GM12878 (cell line): ENCODE results near the gene COL18A1. TPM values are rescaled to one million over a fixed set of nuclear protein-coding genes. Genes with fewer than 3 reads are reported as not detected.

Source experiments
- ATAC-seq: fragments of 200-7000 bp; cut with Tn5 transposase; 3 replicates; pipeline ENCODE4 v1.9.1; 2020; ENCODE audit warnings: mild to moderate bottlenecking, moderate library complexity
- BruUV-seq: library from RNA; stranded (reverse); fragments of 400-500 nt; replicated peaks from 2 replicates; lab custom pipeline; 2021; lab: Mats Ljungman, UMichigan
- CTCF ChIA-PET: fragments of 300-600 bp; sonication (Branson Sonifier 250); formaldehyde crosslinking; extraction: SDS; loops from one replicate; lab custom pipeline; 2021; ENCODE audit warnings: inconsistent platforms; lab: Yijun Ruan, JAX
- POLR2A ChIA-PET: fragments of 350-600 bp; formaldehyde crosslinking; extraction: SDS; loops from one replicate; lab custom pipeline; 2021; ENCODE audit warnings: inconsistent platforms; lab: Charles Lee
- RAD21 ChIA-PET: fragments of 300-600 bp; sonication (Branson Sonifier 250); formaldehyde crosslinking; loops from one replicate; lab custom pipeline; 2023; ENCODE audit warnings: antibody characterized with exemption; ENCODE audit not compliant: unreplicated experiment; lab: Charles Lee
- SMC1A ChIA-PET: fragments of 300-600 bp; sonication (Branson Sonifier 250); formaldehyde crosslinking; loops from one replicate; lab custom pipeline; 2023; ENCODE audit not compliant: unreplicated experiment, uncharacterized antibody; lab: Charles Lee
- DNase-seq: peaks from one replicate; pipeline ENCODE4 v3.0.0-alpha.2; 2011; ENCODE audit warnings: low read depth, low spot score
- FAIRE-seq: peaks from 3 replicates; lab custom pipeline; 2011; peaks lifted over from hg19 to GRCh38; lab: Jason Lieb, UNC
- H2AFZ ChIP-seq: 2 replicates; pipeline ENCODE4 v1.6.0; 2011; ENCODE audit warnings: low read depth, low read length, control low read depth; ENCODE audit not compliant: control insufficient read depth
- H3K27ac ChIP-seq: 2 replicates; pipeline ENCODE4 v1.5.1; 2011; ENCODE audit warnings: control low read depth; ENCODE audit not compliant: control insufficient read depth, insufficient read depth
- H3K27me3 ChIP-seq, 2 experiments: replicated peaks in 1 of 2; 2 replicates each; pipeline versions ENCODE4 v1.6.0 to v1.6.1; 2011; ENCODE audit warnings: low read length in 1 of 2; ENCODE audit not compliant: control insufficient read depth in 2 of 2, insufficient read depth in 2 of 2
- H3K36me3 ChIP-seq, 2 experiments: 2 replicates each; pipeline ENCODE4 v1.5.1; 2011; ENCODE audit warnings: low read length in 1 of 2; ENCODE audit not compliant: control insufficient read depth in 2 of 2, insufficient read depth in 2 of 2
- H3K4me1 ChIP-seq: 2 replicates; pipeline ENCODE4 v1.6.1; 2011; ENCODE audit warnings: mild to moderate bottlenecking, low read length, moderate library complexity, mixed read lengths; ENCODE audit not compliant: control insufficient read depth, insufficient read depth
- H3K4me2 ChIP-seq: 2 replicates; pipeline ENCODE4 v1.6.0; 2011; ENCODE audit warnings: control low read depth; ENCODE audit not compliant: control insufficient read depth, insufficient read depth
- H3K4me3 ChIP-seq: fragments of 200-600 bp; sonication (generic); 2 replicates; pipeline ENCODE4 v1.5.1; 2016
- H3K79me2 ChIP-seq: 2 replicates; pipeline ENCODE4 v1.6.0; 2011; ENCODE audit warnings: low read length; ENCODE audit not compliant: control insufficient read depth, insufficient read depth
- H3K9ac ChIP-seq: 2 replicates; pipeline ENCODE4 v1.8.0; 2011; ENCODE audit warnings: low read length, control low read depth, mixed read lengths; ENCODE audit not compliant: control insufficient read depth, insufficient read depth
- H3K9me3 ChIP-seq: replicated peaks from 3 replicates; pipeline ENCODE4 v1.5.1; 2011; ENCODE audit warnings: mild to moderate bottlenecking, low read length; ENCODE audit not compliant: control insufficient read depth, insufficient read depth
- H4K20me1 ChIP-seq: 2 replicates; pipeline ENCODE4 v1.6.0; 2011; ENCODE audit not compliant: control insufficient read depth, insufficient read depth
- BACH1 ChIP-seq: fragments of 450-650 bp; IDR thresholded peaks from 2 replicates; pipeline ENCODE4 v1.6.1; 2017; ENCODE audit warnings: mild to moderate bottlenecking, borderline replicate concordance
- BHLHE40 ChIP-seq, 2 experiments: fragments of 450-650 bp in 1 of 2; IDR thresholded peaks; 2 replicates each; pipeline ENCODE4 v1.6.1; 2011 to 2017; ENCODE audit warnings: low read depth in 2 of 2, borderline replicate concordance in 1 of 2, improper control_type of control experiment in 1 of 2, low read length in 1 of 2, mild to moderate bottlenecking in 1 of 2
- BRCA1 ChIP-seq: IDR thresholded peaks from 2 replicates; pipeline ENCODE4 v1.6.1; 2011; ENCODE audit warnings: low read depth, low read length, improper control_type of control experiment
- E4F1 ChIP-seq: fragments of 450-650 bp; IDR thresholded peaks from 2 replicates; pipeline ENCODE4 v1.6.1; 2018; ENCODE audit warnings: borderline replicate concordance, mild to moderate bottlenecking; ENCODE audit not compliant: partially characterized antibody
- IRF3 ChIP-seq: fragments of 450-650 bp; IDR thresholded peaks from 2 replicates; pipeline ENCODE4 v1.6.1; 2014; ENCODE audit warnings: mild to moderate bottlenecking
- RAD51 ChIP-seq: fragments of 450-650 bp; IDR thresholded peaks from 2 replicates; pipeline ENCODE4 v1.6.1; 2016; ENCODE audit warnings: moderate library complexity, mild to moderate bottlenecking, inconsistent platforms
- RCOR1 ChIP-seq: conservative IDR thresholded peaks from 2 replicates; pipeline ENCODE4 v1.6.1; 2012; ENCODE audit warnings: low read depth, low read length, improper control_type of control experiment
- SMC3 ChIP-seq: IDR thresholded peaks from 2 replicates; pipeline ENCODE4 v1.6.1; 2011; ENCODE audit warnings: low read length, improper control_type of control experiment, borderline replicate concordance
- SREBF1 ChIP-seq: IDR thresholded peaks from 2 replicates; pipeline ENCODE4 v1.6.1; 2012; ENCODE audit warnings: mild to moderate bottlenecking, low read length
- STAT1 ChIP-seq: fragments of 450-650 bp; conservative IDR thresholded peaks from 2 replicates; pipeline ENCODE4 v1.6.1; 2014; ENCODE audit warnings: antibody characterized with exemption, mild to moderate bottlenecking
- WGBS: methylation state at CpG from one replicate; pipeline ENCODE4 v1.1.6; 2016; ENCODE audit warnings: low lambda C conversion rate; ENCODE audit not compliant: insufficient replicate concordance, insufficient coverage; ENCODE audit errors: missing lambda C conversion rate; 5-methylcytosine and 5-hydroxymethylcytosine counted together
- in situ Hi-C: fragments of 300-500 bp; cut with MboI; formaldehyde crosslinking; loops from 9 replicates; pipeline ENCODE4 v1.14.3; 2018; ENCODE audit warnings: mixed read lengths
- intact Hi-C: fragments of 100-400 bp; cut with micrococcal nuclease; formaldehyde crosslinking; loops from one replicate; pipeline ENCODE4 v1.14.2; 2022; ENCODE audit not compliant: unreplicated experiment
- polyA plus RNA-seq, 11 experiments: library from polyadenylated mRNA; depleted of rRNA in 4 of 11; unstranded in 6 of 11; stranded (reverse) in 5 of 11; fragments of >200 nt; fragmentation: Nextera tagmentation in 4 of 11; fragmentation: Illumina TruSeq in 1 of 11; extraction: Ambion mirVana in 4 of 11; extraction: Trizol in 1 of 11; gene quantifications; 1 replicate in 1 of 11; 2 replicates in 10 of 11; pipeline versions ENCODE4 v1.2.1 to v1.2.3, GENCODE V29; 2011 to 2016; ENCODE audit warnings: inconsistent platforms in 2 of 11, missing spikeins in 2 of 11, low read depth in 1 of 11
- total RNA-seq, 4 experiments: library from RNA; depleted of rRNA in 3 of 4; stranded (reverse); fragments of >200 nt in 3 of 4; fragmentation: Illumina TruSeq in 1 of 4; extraction: Trizol in 1 of 4; gene quantifications; 2 replicates each; pipeline versions ENCODE4 v1.2.1 to v1.2.3, GENCODE V29; 2013 to 2021

Gene COL18A1
- total and polyA plus RNA-seq, 10 of the 15 experiments (the other 5 are each of a cell fraction or from before 2014, with no cell fraction given), result under 0.01 to 0.49 (median 0.09) TPM; not detected in 3

GRCh38 chr21:45468971-45469272, 64.0 kb downstream of the COL18A1 start:
- Histone ChIP-seq H3K4me3 (no peak overlapping the region), H3K27ac (no peak overlapping the region), H3K36me3 (no peaks in the 10 kb centered on the region), H3K4me2 (no peak overlapping the region), H2AFZ (no peak overlapping the region), H3K79me2 (no peaks in the 10 kb centered on the region), H3K9ac (no peak overlapping the region), H3K9me3 (no peaks in the 10 kb centered on the region), H3K4me1 (no peaks in the 10 kb centered on the region), H3K27me3 (no peaks in the 10 kb centered on the region), H4K20me1 (no peaks in the 10 kb centered on the region)
- RAD21 ChIA-PET, result no interaction called here
- no peak for DNase-seq
- 88% methylated on average over 14 of the region's 14 CpGs for WGBS
- no peak for FAIRE-seq
- ATAC-seq, result no peak
- intact Hi-C loops (no loop called here), in situ Hi-C loops (loop anchor here (25.0 kb wide), 1 partner anchor 343 kb away; no protein-coding TSS in a partner anchor)
- CTCF ChIA-PET, result no interaction called here
- SMC1A ChIA-PET, result no interaction called here
- POLR2A ChIA-PET, result no interaction called here
- BruUV-seq, result no TSS peak
- no peak for TF ChIP-seq IRF3
- no peak for TF ChIP-seq RCOR1
- no peak for TF ChIP-seq RAD51
- no peak for TF ChIP-seq BACH1
- TF ChIP-seq SREBF1, result no peak

- Histone ChIP-seq H3K9ac (no peak overlapping the region), H3K4me1 (no peaks in the 10 kb centered on the region), H4K20me1 (no peaks in the 10 kb centered on the region), H3K27ac (no peak overlapping the region), H3K4me3 (no peak overlapping the region), H3K36me3 (no peaks in the 10 kb centered on the region), H3K4me2 (no peak overlapping the region), H3K79me2 (no peaks in the 10 kb centered on the region), H3K9me3 (no peaks in the 10 kb centered on the region; the same call in 2 of the 3 replicates), H3K27me3 (no peaks in the 10 kb centered on the region), H2AFZ (no peak overlapping the region)
- ATAC-seq, result no peak
- no peak for DNase-seq
- in situ Hi-C loops, result loop anchor here (25.0 kb wide), 1 partner anchor 343 kb away; no protein-coding TSS in a partner anchor
- CTCF ChIA-PET, result no interaction called here
- 69% methylated on average over 23 of the region's 24 CpGs for whole genome bisulfite sequencing
- BruUV-seq, result no TSS peak
- RAD21 ChIA-PET, result no interaction called here
- POLR2A ChIA-PET, result no interaction called here
- SMC1A ChIA-PET, result no interaction called here
- intact Hi-C loops, result loop anchor here (10.0 kb wide), 2 partner anchors 75 to 355 kb away; partner anchors contain the start of gene SLC19A1
- no peak for FAIRE-seq
- TF ChIP-seq BRCA1 (no peak), SMC3 (no peak), BHLHE40 (IDR thresholded peaks at IDR 0.05; ENCODE audit: borderline replicate concordance in 1 of 2, low read depth in 2 of 2, low read length in 1 of 2) (peak in 1 of 2 experiments; percentile 29; a peak in 1 of 4 replicates), STAT1 (no peak), E4F1 (no peak)
These were observed 64.5 kb downstream of the COL18A1 start for GRCh38 chr21:45469273-45470086.
